Endothelial cell of umbilical vein (primary cell): ENCODE data around the gene DSCAML1. TPM values are rescaled to one million over a fixed set of nuclear protein-coding genes. Genes with fewer than 3 reads are reported as not detected.

ENCODE experiments used
- BruUV-seq: library from RNA; stranded (reverse); fragments of 400-500 nt; replicated peaks from 2 replicates; lab custom pipeline; 2021; lab: Mats Ljungman, UMichigan
- CTCF ChIA-PET: fragments of 300-600, 350-600 bp; sonication (Branson Sonifier 250); formaldehyde crosslinking; loops from one replicate; lab custom pipeline; 2021; ENCODE audit warnings: antibody characterized with exemption, inconsistent platforms; lab: Charles Lee
- POLR2A ChIA-PET: fragments of 300-600, 350-600 bp; sonication (Branson Sonifier 250); formaldehyde crosslinking; loops from one replicate; lab custom pipeline; 2021; ENCODE audit warnings: antibody characterized with exemption, inconsistent platforms; lab: Charles Lee
- DNase-seq: peaks from one replicate; pipeline ENCODE4 v3.0.0-alpha.2; 2011; ENCODE audit warnings: low read depth, low spot score
- FAIRE-seq: peaks from 2 replicates; lab custom pipeline; 2011; peaks lifted over from hg19 to GRCh38; lab: Jason Lieb, UNC
- H2AFZ ChIP-seq: 2 replicates; pipeline ENCODE4 v1.6.0; 2012; ENCODE audit warnings: low read depth, low read length, control low read depth, inconsistent platforms
- H3K27ac ChIP-seq: 2 replicates; pipeline ENCODE4 v1.5.1; 2011; ENCODE audit warnings: low read depth, mild to moderate bottlenecking, control low read depth, low read length, moderate library complexity; ENCODE audit not compliant: insufficient read depth
- H3K27me3 ChIP-seq, 2 experiments: 2 replicates each; pipeline versions ENCODE4 v1.6.0 to v1.6.1; 2011; ENCODE audit warnings: low read length in 2 of 2, mixed read lengths in 1 of 2; ENCODE audit not compliant: control insufficient read depth in 2 of 2, insufficient read depth in 2 of 2
- H3K36me3 ChIP-seq, 2 experiments: 2 replicates in 1 of 2; 3 replicates in 1 of 2; pipeline ENCODE4 v1.5.1; 2011; ENCODE audit warnings: low read length in 2 of 2, mild to moderate bottlenecking in 1 of 2, moderate library complexity in 1 of 2; ENCODE audit not compliant: control insufficient read depth in 2 of 2, insufficient read depth in 2 of 2; ENCODE audit errors: extremely low read depth in 1 of 2
- H3K4me1 ChIP-seq: 3 replicates; pipeline ENCODE4 v1.5.1; 2011; ENCODE audit warnings: mild to moderate bottlenecking, low read length; ENCODE audit not compliant: control insufficient read depth, insufficient read depth; ENCODE audit errors: extremely low read depth
- H3K4me2 ChIP-seq: 2 replicates; pipeline ENCODE4 v1.6.1; 2011; ENCODE audit warnings: low read length, control low read depth, mixed read lengths; ENCODE audit not compliant: insufficient read depth
- H3K4me3 ChIP-seq, 3 experiments: fragments of 200-600 bp in 1 of 3; sonication (generic), shearing (Covaris generic) in 1 of 3; replicated peaks in 1 of 3; 2 replicates each; pipeline ENCODE4 v1.5.1; 2011 to 2016; ENCODE audit warnings: control low read depth in 3 of 3, low read length in 3 of 3, mild to moderate bottlenecking in 2 of 3, inconsistent platforms in 1 of 3, low read depth in 1 of 3, moderate library complexity in 1 of 3; ENCODE audit not compliant: insufficient read depth in 1 of 3
- H3K79me2 ChIP-seq: 2 replicates; pipeline ENCODE4 v1.6.0; 2012; ENCODE audit warnings: low read length, inconsistent platforms; ENCODE audit not compliant: control insufficient read depth, insufficient read depth
- H3K9ac ChIP-seq: replicated peaks from 2 replicates; pipeline ENCODE3; 2011; ENCODE audit warnings: low read length, control low read depth; ENCODE audit not compliant: insufficient read depth; ENCODE audit errors: extremely low read depth
- H3K9me1 ChIP-seq: replicated peaks from 3 replicates; pipeline ENCODE4 v1.6.0; 2011; ENCODE audit warnings: mild to moderate bottlenecking, low read length; ENCODE audit not compliant: control insufficient read depth, insufficient read depth; ENCODE audit errors: extremely low read depth
- H3K9me3 ChIP-seq: replicated peaks from 2 replicates; pipeline ENCODE4 v1.5.1; 2012; ENCODE audit warnings: low read length, inconsistent platforms; ENCODE audit not compliant: control insufficient read depth, insufficient read depth
- H4K20me1 ChIP-seq: replicated peaks from 2 replicates; pipeline ENCODE3; 2011; ENCODE audit warnings: mild to moderate bottlenecking, low read length; ENCODE audit not compliant: control insufficient read depth, insufficient read depth; ENCODE audit errors: extremely low read depth
- EZH2 ChIP-seq: IDR thresholded peaks from 2 replicates; pipeline ENCODE4 v1.6.1; 2012; ENCODE audit warnings: borderline replicate concordance, low read depth, mild to moderate bottlenecking, moderate library complexity, low read length, inconsistent platforms; ENCODE audit not compliant: severe bottlenecking
- FOS ChIP-seq: IDR thresholded peaks from 2 replicates; pipeline ENCODE4 v1.6.1; 2011; ENCODE audit warnings: mild to moderate bottlenecking, low read length, moderate library complexity, borderline replicate concordance; ENCODE audit not compliant: insufficient read depth
- GATA2 ChIP-seq: IDR thresholded peaks from 2 replicates; pipeline ENCODE4 v1.7.0; 2011; ENCODE audit warnings: low read depth, mild to moderate bottlenecking, moderate library complexity, mixed read lengths, low read length; ENCODE audit not compliant: insufficient read length, insufficient read depth
- JUN ChIP-seq: IDR thresholded peaks from 2 replicates; pipeline ENCODE4 v1.6.1; 2011; ENCODE audit warnings: borderline replicate concordance, low read depth; ENCODE audit not compliant: insufficient read length, insufficient read depth
- MYC ChIP-seq: IDR thresholded peaks from one replicate; pipeline ENCODE4 v1.6.1; 2011; ENCODE audit warnings: mild to moderate bottlenecking, low read depth, low read length
- POLR2A ChIP-seq: IDR thresholded peaks from 2 replicates; pipeline ENCODE4 v1.6.1; 2012; ENCODE audit warnings: low read depth, mild to moderate bottlenecking, control low read depth, low read length
- dilution Hi-C: fragments of 300-500 bp; cut with MboI; formaldehyde crosslinking; loops from one replicate; pipeline ENCODE4 v1.15.0; 2019; ENCODE audit warnings: low sequenced_read_pairs; ENCODE audit not compliant: extremely low pct_ligation_motif_present
- intact Hi-C: fragments of 100-400 bp; cut with micrococcal nuclease; formaldehyde crosslinking; loops from one replicate; pipeline ENCODE4 v1.10.0; 2022
- polyA plus RNA-seq, 4 experiments: library from polyadenylated mRNA; depleted of rRNA in 3 of 4; stranded (reverse) in 3 of 4; unstranded in 1 of 4; fragments of >200 nt; gene quantifications; 2 replicates each; pipeline versions ENCODE4 v1.2.1 to v1.2.3, GENCODE V29; 2011 to 2012; ENCODE audit warnings: missing spikeins in 1 of 4
- total RNA-seq: library from RNA; stranded (reverse); gene quantifications from 2 replicates; pipeline ENCODE4 v1.2.3, GENCODE V29; 2021
- TF ChIP-seq, protein P1 (sequence below): IDR thresholded peaks from 2 replicates; pipeline ENCODE4 v1.6.1; 2011; ENCODE audit not compliant: insufficient read depth, insufficient read length
- TF ChIP-seq, protein P2 (sequence below), 2 donors: IDR thresholded peaks; 1 replicate in 1 of 2; 2 replicates in 1 of 2; pipeline ENCODE4 v1.5.1; 2011; ENCODE audit warnings: low read length in 2 of 2, mild to moderate bottlenecking in 2 of 2, moderate library complexity in 2 of 2, control low read depth in 1 of 2, inconsistent platforms in 1 of 2, low read depth in 1 of 2; ENCODE audit not compliant: insufficient read depth in 1 of 2; ENCODE audit errors: extremely low read depth in 1 of 2

Gene DSCAML1
- total and polyA plus RNA-seq, 2 donors (not counting 3 experiments of a cell fraction or from before 2014, with no cell fraction given) = not detected

DNA sequence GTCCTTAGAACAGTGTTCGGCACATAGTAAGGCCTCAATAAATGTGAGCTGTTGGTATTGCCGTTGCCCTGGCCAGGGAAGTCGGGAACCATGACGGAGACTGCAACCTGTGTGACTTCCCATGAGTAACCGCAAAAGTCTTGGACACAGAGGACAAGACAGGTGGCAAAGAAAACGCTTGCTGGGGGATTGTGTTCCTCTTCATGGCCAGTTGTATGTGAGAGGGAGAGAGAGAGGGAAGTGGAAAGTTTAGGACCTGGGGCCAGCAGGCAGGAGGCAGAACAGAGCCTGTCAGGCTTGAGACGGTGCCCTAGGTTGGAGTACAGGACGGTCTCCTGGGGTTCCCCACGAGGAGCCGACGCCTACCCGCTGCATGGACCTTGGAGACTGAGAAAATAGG lies 379.2 kb downstream of the DSCAML1 start:
- no TSS peak for BruUV-seq
- Histone ChIP-seq H3K9me3 (no peaks in the 10 kb centered on the region), H3K27ac (no peak overlapping the region), H3K79me2 (no peaks in the 10 kb centered on the region), H3K9ac (no peak overlapping the region), H3K27me3 (no peaks in the 10 kb centered on the region), H4K20me1 (no peaks in the 10 kb centered on the region), H3K4me1 (no peaks in the 10 kb centered on the region), H3K4me3 (no peak overlapping the region), H3K4me2 (no peak overlapping the region), H3K9me1 (no peaks in the 10 kb centered on the region), H2AFZ (no peak overlapping the region), H3K36me3 (no peaks in the 10 kb centered on the region)
- dilution Hi-C loops = no loop called here
- no peak for TF ChIP-seq GATA2
- TF ChIP-seq MYC = no peak
- TF ChIP-seq, protein P1, sequence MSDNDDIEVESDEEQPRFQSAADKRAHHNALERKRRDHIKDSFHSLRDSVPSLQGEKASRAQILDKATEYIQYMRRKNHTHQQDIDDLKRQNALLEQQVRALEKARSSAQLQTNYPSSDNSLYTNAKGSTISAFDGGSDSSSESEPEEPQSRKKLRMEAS = no peak
- TF ChIP-seq POLR2A = no peak
- TF ChIP-seq EZH2 = no peak
- TF ChIP-seq JUN = no peak
- TF ChIP-seq, protein P2, sequence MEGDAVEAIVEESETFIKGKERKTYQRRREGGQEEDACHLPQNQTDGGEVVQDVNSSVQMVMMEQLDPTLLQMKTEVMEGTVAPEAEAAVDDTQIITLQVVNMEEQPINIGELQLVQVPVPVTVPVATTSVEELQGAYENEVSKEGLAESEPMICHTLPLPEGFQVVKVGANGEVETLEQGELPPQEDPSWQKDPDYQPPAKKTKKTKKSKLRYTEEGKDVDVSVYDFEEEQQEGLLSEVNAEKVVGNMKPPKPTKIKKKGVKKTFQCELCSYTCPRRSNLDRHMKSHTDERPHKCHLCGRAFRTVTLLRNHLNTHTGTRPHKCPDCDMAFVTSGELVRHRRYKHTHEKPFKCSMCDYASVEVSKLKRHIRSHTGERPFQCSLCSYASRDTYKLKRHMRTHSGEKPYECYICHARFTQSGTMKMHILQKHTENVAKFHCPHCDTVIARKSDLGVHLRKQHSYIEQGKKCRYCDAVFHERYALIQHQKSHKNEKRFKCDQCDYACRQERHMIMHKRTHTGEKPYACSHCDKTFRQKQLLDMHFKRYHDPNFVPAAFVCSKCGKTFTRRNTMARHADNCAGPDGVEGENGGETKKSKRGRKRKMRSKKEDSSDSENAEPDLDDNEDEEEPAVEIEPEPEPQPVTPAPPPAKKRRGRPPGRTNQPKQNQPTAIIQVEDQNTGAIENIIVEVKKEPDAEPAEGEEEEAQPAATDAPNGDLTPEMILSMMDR (IDR thresholded peaks at IDR 0.05; ENCODE audit: extremely low read depth in 1 of 2, insufficient read depth in 1 of 2, low read depth in 1 of 2, low read length in 2 of 2) = no peak
- no peak for TF ChIP-seq FOS
- POLR2A ChIA-PET = no interaction called here
- intact Hi-C loops = no loop called here
- DNase-seq (no peak), FAIRE-seq (no peak)
- CTCF ChIA-PET = interaction anchor here (6.9 kb wide), 1 partner anchor 9 kb away, joined by 54 read pairs; no protein-coding TSS in a partner anchor
